ENCODE results near the gene NDUFA6.

- TF ChIP-seq POLR2A (IDR thresholded peaks at IDR 0.05; ENCODE audit: borderline replicate concordance, extremely low read depth, insufficient read depth, insufficient read length) (no peak), CTCF (IDR thresholded peaks at IDR 0.05 in 2 of 3, conservative IDR thresholded peaks at IDR 0.05 in 1 of 3; ENCODE audit: borderline replicate concordance in 1 of 3, insufficient read depth in 1 of 3, low read depth in 2 of 3, low read length in 2 of 3) (no peak)
- TF ChIP-seq, protein P1, sequence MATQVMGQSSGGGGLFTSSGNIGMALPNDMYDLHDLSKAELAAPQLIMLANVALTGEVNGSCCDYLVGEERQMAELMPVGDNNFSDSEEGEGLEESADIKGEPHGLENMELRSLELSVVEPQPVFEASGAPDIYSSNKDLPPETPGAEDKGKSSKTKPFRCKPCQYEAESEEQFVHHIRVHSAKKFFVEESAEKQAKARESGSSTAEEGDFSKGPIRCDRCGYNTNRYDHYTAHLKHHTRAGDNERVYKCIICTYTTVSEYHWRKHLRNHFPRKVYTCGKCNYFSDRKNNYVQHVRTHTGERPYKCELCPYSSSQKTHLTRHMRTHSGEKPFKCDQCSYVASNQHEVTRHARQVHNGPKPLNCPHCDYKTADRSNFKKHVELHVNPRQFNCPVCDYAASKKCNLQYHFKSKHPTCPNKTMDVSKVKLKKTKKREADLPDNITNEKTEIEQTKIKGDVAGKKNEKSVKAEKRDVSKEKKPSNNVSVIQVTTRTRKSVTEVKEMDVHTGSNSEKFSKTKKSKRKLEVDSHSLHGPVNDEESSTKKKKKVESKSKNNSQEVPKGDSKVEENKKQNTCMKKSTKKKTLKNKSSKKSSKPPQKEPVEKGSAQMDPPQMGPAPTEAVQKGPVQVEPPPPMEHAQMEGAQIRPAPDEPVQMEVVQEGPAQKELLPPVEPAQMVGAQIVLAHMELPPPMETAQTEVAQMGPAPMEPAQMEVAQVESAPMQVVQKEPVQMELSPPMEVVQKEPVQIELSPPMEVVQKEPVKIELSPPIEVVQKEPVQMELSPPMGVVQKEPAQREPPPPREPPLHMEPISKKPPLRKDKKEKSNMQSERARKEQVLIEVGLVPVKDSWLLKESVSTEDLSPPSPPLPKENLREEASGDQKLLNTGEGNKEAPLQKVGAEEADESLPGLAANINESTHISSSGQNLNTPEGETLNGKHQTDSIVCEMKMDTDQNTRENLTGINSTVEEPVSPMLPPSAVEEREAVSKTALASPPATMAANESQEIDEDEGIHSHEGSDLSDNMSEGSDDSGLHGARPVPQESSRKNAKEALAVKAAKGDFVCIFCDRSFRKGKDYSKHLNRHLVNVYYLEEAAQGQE (IDR thresholded peaks at IDR 0.05; ENCODE audit: low read depth): no peak
These were observed 41.9 kb upstream of the NDUFA6 start for GRCh38 chr22:42132457-42132856.
